Neural cell (in vitro differentiated cells): ENCODE results near the gene RTN4R. TPM values are rescaled to one million over a fixed set of nuclear protein-coding genes. Genes with fewer than 3 reads are reported as not detected.

Experiments used
- H2AFZ ChIP-seq: fragments of 200-600, 300-800 bp; sonication (generic), shearing (Covaris generic); 2 replicates; pipeline ENCODE4 v1.6.0; 2014; ENCODE audit warnings: low read depth, mild to moderate bottlenecking, antibody characterized with exemption, low read length, moderate library complexity
- H3F3A ChIP-seq: fragments of 200-600 bp; shearing (Covaris generic); 2 replicates; pipeline ENCODE4 v1.6.1; 2016; ENCODE audit warnings: mild to moderate bottlenecking, moderate library complexity, mixed read lengths, antibody characterized with exemption, low read length; ENCODE audit not compliant: insufficient read depth, poor library complexity, severe bottlenecking
- H3K27ac ChIP-seq: fragments of 200-600, 300-800 bp; sonication (generic), shearing (Covaris generic); 2 replicates; pipeline ENCODE4 v1.5.1; 2014; ENCODE audit warnings: mild to moderate bottlenecking, low read length, moderate library complexity
- H3K27me3 ChIP-seq: fragments of 300-800, 200-600 bp; sonication (generic), shearing (Covaris generic); 2 replicates; pipeline ENCODE4 v1.6.0; 2014; ENCODE audit warnings: mild to moderate bottlenecking, low read depth, low read length, moderate library complexity; ENCODE audit not compliant: insufficient read depth
- H3K36me3 ChIP-seq: fragments of 300-800, 200-600 bp; sonication (generic), shearing (Covaris generic); 2 replicates; pipeline ENCODE4 v1.5.1; 2014; ENCODE audit warnings: mild to moderate bottlenecking, antibody characterized with exemption, low read length, moderate library complexity; ENCODE audit not compliant: insufficient read depth
- H3K4me2 ChIP-seq: fragments of 300-800, 200-600 bp; sonication (generic), shearing (Covaris generic); 2 replicates; pipeline ENCODE4 v1.6.0; 2014; ENCODE audit warnings: mild to moderate bottlenecking, low read length
- H3K4me3 ChIP-seq: fragments of 300-800, 200-600 bp; sonication (generic), shearing (Covaris generic); 2 replicates; pipeline ENCODE4 v1.5.1; 2014; ENCODE audit warnings: mild to moderate bottlenecking, low read length, moderate library complexity
- H3K79me2 ChIP-seq: fragments of 200-600 bp; shearing (Covaris generic); replicated peaks from 2 replicates; pipeline ENCODE4 v1.6.0; 2014; ENCODE audit warnings: mild to moderate bottlenecking, low read length, moderate library complexity; ENCODE audit not compliant: insufficient read depth
- H3K9ac ChIP-seq: fragments of 300-800, 200-600 bp; sonication (generic), shearing (Covaris generic); 2 replicates; pipeline ENCODE4 v1.6.1; 2016; ENCODE audit warnings: mild to moderate bottlenecking, low read length, mixed read lengths
- H3K9me2 ChIP-seq: fragments of 200-600 bp; shearing (Covaris generic); 2 replicates; pipeline ENCODE4 v1.6.1; 2016; ENCODE audit warnings: mild to moderate bottlenecking, low read length, mixed read lengths; ENCODE audit not compliant: insufficient read depth
- H3K9me3 ChIP-seq: fragments of 200-600, 300-800 bp; sonication (generic), shearing (Covaris generic); 2 replicates; pipeline ENCODE4 v1.6.1; 2016; ENCODE audit warnings: mild to moderate bottlenecking, mixed run types, low read length, moderate library complexity, mixed read lengths
- H4K20me1 ChIP-seq: fragments of 200-600 bp; shearing (Covaris generic); 2 replicates; pipeline ENCODE4 v1.6.1; 2016; ENCODE audit warnings: mild to moderate bottlenecking, mixed run types; ENCODE audit not compliant: insufficient read depth
- EP300 ChIP-seq: fragments of 450-650 bp; conservative IDR thresholded peaks from 2 replicates; pipeline ENCODE4 v1.6.1; 2014; ENCODE audit warnings: antibody characterized with exemption, mild to moderate bottlenecking, moderate library complexity; ENCODE audit not compliant: poor library complexity, severe bottlenecking
- EZH2 ChIP-seq: fragments of 200-600, 300-800 bp; shearing (Covaris generic), sonication (generic); IDR thresholded peaks from 2 replicates; pipeline ENCODE4 v1.6.1; 2014; ENCODE audit warnings: antibody characterized with exemption, low read length, borderline replicate concordance, mild to moderate bottlenecking; ENCODE audit not compliant: insufficient read depth, poor library complexity, severe bottlenecking
- MXI1 ChIP-seq: fragments of 450-650 bp; conservative IDR thresholded peaks from 2 replicates; pipeline ENCODE4 v1.6.1; 2014; ENCODE audit warnings: antibody characterized with exemption, mild to moderate bottlenecking; ENCODE audit not compliant: poor library complexity, severe bottlenecking
- POLR2AphosphoS5 ChIP-seq: IDR thresholded peaks from 2 replicates; pipeline ENCODE4 v1.6.1; 2012
- RAD21 ChIP-seq: fragments of 450-650 bp; conservative IDR thresholded peaks from 2 replicates; pipeline ENCODE4 v1.6.1; 2014; ENCODE audit warnings: antibody characterized with exemption, mild to moderate bottlenecking, moderate library complexity
- SMC3 ChIP-seq: fragments of 450-650 bp; conservative IDR thresholded peaks from 2 replicates; pipeline ENCODE4 v1.6.1; 2014; ENCODE audit warnings: antibody characterized with exemption, mild to moderate bottlenecking, moderate library complexity; ENCODE audit not compliant: poor library complexity
- TAF1 ChIP-seq: IDR thresholded peaks from 2 replicates; pipeline ENCODE4 v1.6.1; 2012; ENCODE audit warnings: low read depth
- polyA plus RNA-seq: library from polyadenylated mRNA; depleted of rRNA; stranded (reverse); fragments of >200 nt; gene quantifications from 2 replicates; pipeline ENCODE4 v1.2.3, GENCODE V29; 2014
- TF ChIP-seq, protein P1 (sequence below): IDR thresholded peaks from 2 replicates; pipeline ENCODE4 v1.6.1; 2012; ENCODE audit warnings: borderline replicate concordance
- TF ChIP-seq, protein P2 (sequence below): fragments of 450-650 bp; IDR thresholded peaks from 2 replicates; pipeline ENCODE4 v1.5.1; 2014; ENCODE audit warnings: antibody characterized with exemption, mild to moderate bottlenecking, moderate library complexity; ENCODE audit not compliant: poor library complexity, severe bottlenecking

RTN4R gene
- polyA plus RNA-seq, 1 donor from 2014 or later, result 13.6 TPM

DNA sequence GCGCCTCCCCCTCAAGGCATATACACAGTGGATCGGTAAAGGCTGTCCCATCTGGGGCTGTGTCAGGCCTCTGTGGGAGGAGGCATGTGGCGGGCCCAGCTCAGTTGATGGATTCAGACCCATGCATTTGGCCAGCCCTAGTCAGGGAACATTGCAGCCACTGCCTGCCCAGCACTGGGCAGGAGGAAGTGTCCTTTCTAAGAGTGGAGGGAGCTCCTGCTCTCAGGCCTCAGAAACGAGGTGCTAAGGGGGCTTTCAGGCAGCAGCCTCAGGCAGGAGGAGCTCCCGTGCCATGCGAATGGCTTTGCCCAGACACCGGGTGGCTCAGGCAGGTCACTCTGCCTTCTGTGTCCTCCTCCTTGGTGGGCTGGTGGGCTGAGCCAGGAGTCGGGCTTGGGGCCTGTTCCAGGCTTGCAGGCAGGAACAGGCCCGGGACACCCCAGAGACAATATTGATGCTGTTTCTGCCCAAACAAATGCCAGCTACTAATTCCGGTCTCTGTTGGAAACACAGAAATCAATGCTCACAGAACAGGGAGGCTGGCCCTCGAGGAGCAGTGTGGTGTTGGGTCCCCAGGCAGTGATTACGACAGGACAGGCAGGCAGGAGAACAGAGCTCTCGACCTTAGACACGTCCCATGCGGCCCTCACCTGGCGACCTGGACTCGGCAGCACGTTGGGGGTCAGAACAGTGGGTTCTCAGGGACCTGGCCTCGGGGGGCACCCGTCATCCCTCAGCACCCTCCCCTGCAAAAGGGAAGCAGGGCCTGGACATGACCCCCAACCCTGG is 75.0 kb downstream of the RTN4R start:
- no peaks in the 10 kb centered on the region for H3K79me2 ChIP-seq
- no peaks in the 10 kb centered on the region for H3K27me3 ChIP-seq
- H3K36me3 ChIP-seq, result no peaks in the 10 kb centered on the region
- no peaks in the 10 kb centered on the region for H4K20me1 ChIP-seq
- no peak overlapping the region for H3K4me2 ChIP-seq
- H2AFZ ChIP-seq, result no peak overlapping the region
- no peak overlapping the region for H3K27ac ChIP-seq
- no peak overlapping the region for H3K4me3 ChIP-seq
- H3K9me3 ChIP-seq, result no peaks in the 10 kb centered on the region
- H3K9me2 ChIP-seq, result no peaks in the 10 kb centered on the region
- no peak for TF ChIP-seq RAD21
- TF ChIP-seq, protein P1, sequence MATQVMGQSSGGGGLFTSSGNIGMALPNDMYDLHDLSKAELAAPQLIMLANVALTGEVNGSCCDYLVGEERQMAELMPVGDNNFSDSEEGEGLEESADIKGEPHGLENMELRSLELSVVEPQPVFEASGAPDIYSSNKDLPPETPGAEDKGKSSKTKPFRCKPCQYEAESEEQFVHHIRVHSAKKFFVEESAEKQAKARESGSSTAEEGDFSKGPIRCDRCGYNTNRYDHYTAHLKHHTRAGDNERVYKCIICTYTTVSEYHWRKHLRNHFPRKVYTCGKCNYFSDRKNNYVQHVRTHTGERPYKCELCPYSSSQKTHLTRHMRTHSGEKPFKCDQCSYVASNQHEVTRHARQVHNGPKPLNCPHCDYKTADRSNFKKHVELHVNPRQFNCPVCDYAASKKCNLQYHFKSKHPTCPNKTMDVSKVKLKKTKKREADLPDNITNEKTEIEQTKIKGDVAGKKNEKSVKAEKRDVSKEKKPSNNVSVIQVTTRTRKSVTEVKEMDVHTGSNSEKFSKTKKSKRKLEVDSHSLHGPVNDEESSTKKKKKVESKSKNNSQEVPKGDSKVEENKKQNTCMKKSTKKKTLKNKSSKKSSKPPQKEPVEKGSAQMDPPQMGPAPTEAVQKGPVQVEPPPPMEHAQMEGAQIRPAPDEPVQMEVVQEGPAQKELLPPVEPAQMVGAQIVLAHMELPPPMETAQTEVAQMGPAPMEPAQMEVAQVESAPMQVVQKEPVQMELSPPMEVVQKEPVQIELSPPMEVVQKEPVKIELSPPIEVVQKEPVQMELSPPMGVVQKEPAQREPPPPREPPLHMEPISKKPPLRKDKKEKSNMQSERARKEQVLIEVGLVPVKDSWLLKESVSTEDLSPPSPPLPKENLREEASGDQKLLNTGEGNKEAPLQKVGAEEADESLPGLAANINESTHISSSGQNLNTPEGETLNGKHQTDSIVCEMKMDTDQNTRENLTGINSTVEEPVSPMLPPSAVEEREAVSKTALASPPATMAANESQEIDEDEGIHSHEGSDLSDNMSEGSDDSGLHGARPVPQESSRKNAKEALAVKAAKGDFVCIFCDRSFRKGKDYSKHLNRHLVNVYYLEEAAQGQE, result no peak
- TF ChIP-seq EP300, result no peak
- TF ChIP-seq SMC3, result no peak
- no peak for TF ChIP-seq EZH2
- TF ChIP-seq TAF1, result no peak
- TF ChIP-seq POLR2AphosphoS5, result no peak
- no peak for TF ChIP-seq MXI1
- TF ChIP-seq, protein P2, sequence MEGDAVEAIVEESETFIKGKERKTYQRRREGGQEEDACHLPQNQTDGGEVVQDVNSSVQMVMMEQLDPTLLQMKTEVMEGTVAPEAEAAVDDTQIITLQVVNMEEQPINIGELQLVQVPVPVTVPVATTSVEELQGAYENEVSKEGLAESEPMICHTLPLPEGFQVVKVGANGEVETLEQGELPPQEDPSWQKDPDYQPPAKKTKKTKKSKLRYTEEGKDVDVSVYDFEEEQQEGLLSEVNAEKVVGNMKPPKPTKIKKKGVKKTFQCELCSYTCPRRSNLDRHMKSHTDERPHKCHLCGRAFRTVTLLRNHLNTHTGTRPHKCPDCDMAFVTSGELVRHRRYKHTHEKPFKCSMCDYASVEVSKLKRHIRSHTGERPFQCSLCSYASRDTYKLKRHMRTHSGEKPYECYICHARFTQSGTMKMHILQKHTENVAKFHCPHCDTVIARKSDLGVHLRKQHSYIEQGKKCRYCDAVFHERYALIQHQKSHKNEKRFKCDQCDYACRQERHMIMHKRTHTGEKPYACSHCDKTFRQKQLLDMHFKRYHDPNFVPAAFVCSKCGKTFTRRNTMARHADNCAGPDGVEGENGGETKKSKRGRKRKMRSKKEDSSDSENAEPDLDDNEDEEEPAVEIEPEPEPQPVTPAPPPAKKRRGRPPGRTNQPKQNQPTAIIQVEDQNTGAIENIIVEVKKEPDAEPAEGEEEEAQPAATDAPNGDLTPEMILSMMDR, result no peak
- H3K9ac ChIP-seq, result no peak overlapping the region
- H3F3A ChIP-seq, result no peaks in the 10 kb centered on the region

DNA sequence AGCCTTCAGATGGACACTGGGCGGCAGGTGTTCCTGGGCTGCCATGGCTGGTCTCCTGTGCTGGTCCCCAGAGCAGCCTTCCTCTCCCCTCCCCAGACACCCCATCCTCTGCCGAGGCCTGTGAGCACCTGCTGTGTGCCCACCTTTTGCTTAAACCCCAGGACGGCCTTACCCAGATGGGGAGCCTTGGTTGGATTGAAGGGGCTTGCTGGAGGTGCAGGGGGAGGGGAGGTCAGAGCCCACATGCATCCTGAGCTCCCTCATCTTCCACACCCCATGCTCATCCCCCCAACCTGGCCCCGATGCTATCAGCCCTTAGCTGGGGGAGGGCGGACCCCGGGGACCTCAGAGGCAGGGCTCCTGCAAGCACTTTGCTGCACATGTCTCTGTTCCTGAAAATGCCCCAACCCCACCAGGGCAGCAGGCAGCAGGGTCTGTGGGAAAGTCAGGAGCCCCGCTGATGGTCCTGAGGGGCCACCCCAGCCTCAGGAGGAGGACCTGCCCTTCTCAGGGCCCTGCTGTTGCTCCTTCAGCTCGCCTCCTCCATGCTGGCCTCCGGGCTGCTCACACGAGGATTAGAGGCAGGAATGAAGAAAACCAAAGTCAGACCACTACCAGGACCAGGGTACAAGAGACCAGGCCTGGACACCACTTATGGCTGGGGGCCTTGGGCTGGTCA is 75.7 kb downstream of the RTN4R start:
- no peak overlapping the region for H3K4me2 ChIP-seq
- H4K20me1 ChIP-seq, result no peaks in the 10 kb centered on the region
- no peaks in the 10 kb centered on the region for H3K9me3 ChIP-seq
- H3K9ac ChIP-seq, result no peak overlapping the region
- H3K27me3 ChIP-seq, result no peaks in the 10 kb centered on the region
- no peaks in the 10 kb centered on the region for H3K36me3 ChIP-seq
- H3K79me2 ChIP-seq, result no peaks in the 10 kb centered on the region
- H3K9me2 ChIP-seq, result no peaks in the 10 kb centered on the region
- no peak overlapping the region for H2AFZ ChIP-seq
- H3K4me3 ChIP-seq, result no peak overlapping the region
- H3F3A ChIP-seq, result no peaks in the 10 kb centered on the region
- no peak overlapping the region for H3K27ac ChIP-seq
- no peak for TF ChIP-seq POLR2AphosphoS5
- no peak for TF ChIP-seq SMC3
- no peak for TF ChIP-seq RAD21
- no peak for TF ChIP-seq TAF1
- TF ChIP-seq, protein P1, result no peak
- no peak for TF ChIP-seq MXI1
- no peak for TF ChIP-seq EP300
- TF ChIP-seq EZH2, result no peak
- TF ChIP-seq, protein P2, result no peak
